H9 (cell line): ENCODE measurements around the gene ADA. TPM values are rescaled to one million over a fixed set of nuclear protein-coding genes. Genes with fewer than 3 reads are reported as not detected.

Experiments used
- DNase-seq: peaks from one replicate; pipeline ENCODE4 v3.0.0-alpha.2; 2017
- H2AFZ ChIP-seq: one replicate; pipeline ENCODE4 v1.6.1; 2013; ENCODE audit warnings: mild to moderate bottlenecking, low read length, control low read depth, moderate library complexity
- H2AK5ac ChIP-seq: 2 replicates; pipeline ENCODE4 v1.6.1; 2013; ENCODE audit warnings: low read length, control low read depth, mixed read lengths; ENCODE audit not compliant: insufficient read length
- H2BK120ac ChIP-seq: one replicate; pipeline ENCODE4 v1.6.1; 2013; ENCODE audit warnings: low read depth, mild to moderate bottlenecking, low read length, control low read depth, inconsistent platforms; ENCODE audit not compliant: poor library complexity, severe bottlenecking
- H2BK12ac ChIP-seq: 2 replicates; pipeline ENCODE4 v1.6.1; 2013; ENCODE audit warnings: low read length, control low read depth, mixed read lengths, low read depth; ENCODE audit not compliant: insufficient read length
- H2BK15ac ChIP-seq: 2 replicates; pipeline ENCODE4 v1.6.1; 2013; ENCODE audit warnings: low read depth, low read length, control low read depth
- H2BK20ac ChIP-seq: one replicate; pipeline ENCODE4 v1.6.1; 2013; ENCODE audit warnings: low read depth, mild to moderate bottlenecking, low read length, control low read depth, inconsistent platforms; ENCODE audit not compliant: poor library complexity, severe bottlenecking
- H2BK5ac ChIP-seq: 2 replicates; pipeline ENCODE4 v1.6.1; 2013; ENCODE audit warnings: low read length, control low read depth, mixed read lengths; ENCODE audit not compliant: insufficient read length
- H3K14ac ChIP-seq: 2 replicates; pipeline ENCODE4 v1.6.1; 2013; ENCODE audit warnings: low read length, control low read depth; ENCODE audit not compliant: insufficient read depth
- H3K18ac ChIP-seq: 2 replicates; pipeline ENCODE4 v1.6.1; 2013; ENCODE audit warnings: low read depth, mild to moderate bottlenecking, mixed read lengths, low read length, control low read depth; ENCODE audit not compliant: insufficient read length
- H3K23ac ChIP-seq: 2 replicates; pipeline ENCODE4 v1.6.1; 2013; ENCODE audit warnings: low read length, control low read depth, mixed read lengths, low read depth; ENCODE audit not compliant: insufficient read length
- H3K23me2 ChIP-seq: 2 replicates; pipeline ENCODE4 v1.6.1; 2013; ENCODE audit warnings: low read depth, mild to moderate bottlenecking, mixed read lengths, low read length, control low read depth; ENCODE audit not compliant: insufficient read length, poor library complexity, severe bottlenecking
- H3K27ac ChIP-seq: 2 replicates; pipeline ENCODE4 v1.5.1; 2013; ENCODE audit warnings: low read length, control low read depth, mixed read lengths, low read depth; ENCODE audit not compliant: insufficient read length
- H3K27me3 ChIP-seq: 2 replicates; pipeline ENCODE4 v1.6.1; 2013; ENCODE audit warnings: low read length, control low read depth, inconsistent platforms; ENCODE audit not compliant: insufficient read depth
- H3K4ac ChIP-seq: 2 replicates; pipeline ENCODE4 v1.6.1; 2013; ENCODE audit warnings: low read depth, mild to moderate bottlenecking, control low read depth, inconsistent platforms, low read length, moderate library complexity
- H3K4me1 ChIP-seq: 2 replicates; pipeline ENCODE4 v1.6.1; 2013; ENCODE audit warnings: low read length, control low read depth, inconsistent platforms; ENCODE audit not compliant: insufficient read depth
- H3K4me2 ChIP-seq: 2 replicates; pipeline ENCODE4 v1.6.1; 2013; ENCODE audit warnings: low read length, control low read depth, mixed read lengths; ENCODE audit not compliant: insufficient read length, insufficient read depth
- H3K56ac ChIP-seq: 2 replicates; pipeline ENCODE4 v1.6.1; 2013; ENCODE audit warnings: low read depth, mild to moderate bottlenecking, mixed read lengths, low read length, control low read depth; ENCODE audit not compliant: insufficient read length
- H3K79me1 ChIP-seq: 2 replicates; pipeline ENCODE4 v1.6.1; 2013; ENCODE audit warnings: low read depth, mild to moderate bottlenecking, moderate library complexity, low read length, control low read depth, inconsistent platforms; ENCODE audit not compliant: insufficient read depth, poor library complexity, severe bottlenecking
- H3K79me2 ChIP-seq: 2 replicates; pipeline ENCODE4 v1.6.1; 2013; ENCODE audit warnings: low read length, control low read depth, inconsistent platforms; ENCODE audit not compliant: insufficient read depth
- H3K9ac ChIP-seq: 2 replicates; pipeline ENCODE4 v1.6.1; 2013; ENCODE audit warnings: low read length, control low read depth, mixed read lengths; ENCODE audit not compliant: insufficient read length; ENCODE audit errors: extremely low read depth
- H3K9me3 ChIP-seq: one replicate; pipeline ENCODE4 v1.6.1; 2013; ENCODE audit warnings: low read depth, low read length, inconsistent platforms; ENCODE audit not compliant: control insufficient read depth
- H3T11ph ChIP-seq: one replicate; pipeline ENCODE4 v1.6.1; 2013; ENCODE audit warnings: mild to moderate bottlenecking, low read length, control low read depth, inconsistent platforms
- H4K20me1 ChIP-seq: one replicate; pipeline ENCODE4 v1.6.1; 2013; ENCODE audit not compliant: control insufficient read depth, insufficient read length, insufficient read depth
- H4K5ac ChIP-seq: 2 replicates; pipeline ENCODE4 v1.6.1; 2013; ENCODE audit warnings: low read depth, mild to moderate bottlenecking, mixed read lengths, low read length, control low read depth; ENCODE audit not compliant: insufficient read length
- H4K8ac ChIP-seq: replicated peaks from 2 replicates; pipeline ENCODE4 v1.6.1; 2013; ENCODE audit warnings: low read length, control low read depth, mixed read lengths, low read depth; ENCODE audit not compliant: insufficient read length
- H4K91ac ChIP-seq: 2 replicates; pipeline ENCODE4 v1.6.1; 2013; ENCODE audit warnings: low read depth, mild to moderate bottlenecking, moderate library complexity, mixed read lengths, low read length, control low read depth; ENCODE audit not compliant: insufficient read length
- H3K27ac Mint-ChIP-seq, 3 experiments: 2 replicates in 2 of 3; 3 replicates in 1 of 3; pipeline ENCODE4 v1.8.0; 2020 to 2021; ENCODE audit warnings: mixed read lengths in 3 of 3, mild to moderate bottlenecking in 1 of 3, moderate library complexity in 1 of 3
- H3K27me3 Mint-ChIP-seq: 2 replicates; pipeline ENCODE4 v1.8.0; 2021; ENCODE audit warnings: low read depth, mild to moderate bottlenecking, moderate library complexity, mixed read lengths
- H3K36me3 Mint-ChIP-seq, 3 experiments: 2 replicates in 2 of 3; 3 replicates in 1 of 3; pipeline ENCODE4 v1.8.0; 2020 to 2021; ENCODE audit warnings: low read depth in 3 of 3, mixed read lengths in 3 of 3; ENCODE audit not compliant: insufficient read depth in 1 of 3
- H3K4me1 Mint-ChIP-seq, 2 experiments: 2 replicates each; pipeline ENCODE4 v1.8.0; 2020; ENCODE audit warnings: mixed read lengths in 2 of 2
- H3K4me3 Mint-ChIP-seq, 2 experiments: 2 replicates in 1 of 2; 3 replicates in 1 of 2; pipeline ENCODE4 v1.8.0; 2020 to 2021; ENCODE audit warnings: mild to moderate bottlenecking in 2 of 2, mixed read lengths in 2 of 2, moderate library complexity in 1 of 2
- H3K9me3 Mint-ChIP-seq, 2 experiments: 2 replicates in 1 of 2; 3 replicates in 1 of 2; pipeline ENCODE4 v1.8.0; 2020; ENCODE audit warnings: mild to moderate bottlenecking in 2 of 2, mixed read lengths in 2 of 2, moderate library complexity in 1 of 2
- WGBS: extraction: QIAGEN DNeasy Blood & Tissue Kit; methylation state at CpG from one replicate; pipeline ENCODE4 v1.1.7; 2013; ENCODE audit warnings: missing lambda C conversion rate, low lambda C conversion rate, mixed read lengths; ENCODE audit not compliant: insufficient read length; ENCODE audit errors: extremely low coverage; 5-methylcytosine and 5-hydroxymethylcytosine counted together
- total RNA-seq: library from RNA; stranded (reverse); gene quantifications from 2 replicates; pipeline ENCODE4 v1.2.1, GENCODE V29; 2021
- TF ChIP-seq, protein P1 (sequence below): fragments of 200-600 bp; sonication (generic); conservative IDR thresholded peaks from 3 replicates; pipeline ENCODE4 v1.8.0; 2021; ENCODE audit warnings: antibody characterized with exemption, mild to moderate bottlenecking

ADA gene
- total RNA-seq, 1 experiment from 2014 or later = 22.0 TPM

DNA sequence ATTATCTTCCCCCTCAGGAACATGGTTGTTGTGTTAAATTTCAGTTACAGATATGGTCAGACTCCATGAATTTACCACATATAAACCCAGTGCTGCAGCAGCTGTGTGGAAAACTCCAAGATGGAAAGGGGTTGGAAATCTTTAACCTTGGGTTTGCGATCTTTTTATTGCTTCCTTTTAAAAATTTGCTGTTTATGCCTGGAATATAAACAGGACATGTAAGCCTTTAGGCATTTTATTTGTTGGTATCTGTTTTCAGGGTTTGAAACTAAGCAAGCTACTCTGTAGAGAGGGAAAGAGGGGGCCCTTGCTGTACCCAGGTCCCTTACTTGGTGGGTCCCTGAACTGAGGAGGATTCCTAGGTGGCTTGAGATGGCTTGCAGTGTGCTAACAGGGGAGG is 68.3 kb downstream of the ADA start:
- no peak overlapping the region for H3K4me3 Mint-ChIP-seq
- WGBS = no CpG with 5 or more reads among the region's 1 CpG
- Histone ChIP-seq H2BK5ac (no peak overlapping the region), H3K27me3 (no peaks in the 10 kb centered on the region), H2BK120ac (no peak overlapping the region), H3K27ac (no peak overlapping the region), H3K9ac (no peak overlapping the region), H3K79me2 (no peaks in the 10 kb centered on the region), H2AFZ (no peak overlapping the region), H4K20me1 (no peaks in the 10 kb centered on the region), H2BK12ac (no peak overlapping the region), H3T11ph (no peak overlapping the region), H3K4ac (no peak overlapping the region), H3K79me1 (no peaks in the 10 kb centered on the region), H2BK20ac (no peak overlapping the region), H3K4me1 (peaks cover 15% of the 10 kb centered on the region; the same call in 1 of the 2 replicates), H2AK5ac (no peak overlapping the region), H4K5ac (no peak overlapping the region), H4K8ac (no peak overlapping the region), H3K18ac (no peak overlapping the region), H3K56ac (no peak overlapping the region), H3K23me2 (no peaks in the 10 kb centered on the region), H3K14ac (no peak overlapping the region), H2BK15ac (no peak overlapping the region), H3K9me3 (no peaks in the 10 kb centered on the region), H3K23ac (no peak overlapping the region), H3K4me2 (no peak overlapping the region), H4K91ac (no peak overlapping the region)
- TF ChIP-seq, protein P1, sequence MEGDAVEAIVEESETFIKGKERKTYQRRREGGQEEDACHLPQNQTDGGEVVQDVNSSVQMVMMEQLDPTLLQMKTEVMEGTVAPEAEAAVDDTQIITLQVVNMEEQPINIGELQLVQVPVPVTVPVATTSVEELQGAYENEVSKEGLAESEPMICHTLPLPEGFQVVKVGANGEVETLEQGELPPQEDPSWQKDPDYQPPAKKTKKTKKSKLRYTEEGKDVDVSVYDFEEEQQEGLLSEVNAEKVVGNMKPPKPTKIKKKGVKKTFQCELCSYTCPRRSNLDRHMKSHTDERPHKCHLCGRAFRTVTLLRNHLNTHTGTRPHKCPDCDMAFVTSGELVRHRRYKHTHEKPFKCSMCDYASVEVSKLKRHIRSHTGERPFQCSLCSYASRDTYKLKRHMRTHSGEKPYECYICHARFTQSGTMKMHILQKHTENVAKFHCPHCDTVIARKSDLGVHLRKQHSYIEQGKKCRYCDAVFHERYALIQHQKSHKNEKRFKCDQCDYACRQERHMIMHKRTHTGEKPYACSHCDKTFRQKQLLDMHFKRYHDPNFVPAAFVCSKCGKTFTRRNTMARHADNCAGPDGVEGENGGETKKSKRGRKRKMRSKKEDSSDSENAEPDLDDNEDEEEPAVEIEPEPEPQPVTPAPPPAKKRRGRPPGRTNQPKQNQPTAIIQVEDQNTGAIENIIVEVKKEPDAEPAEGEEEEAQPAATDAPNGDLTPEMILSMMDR = no peak
- no peak for DNase-seq
- H3K9me3 Mint-ChIP-seq = no peaks in the 10 kb centered on the region
- no peaks in the 10 kb centered on the region for H3K27me3 Mint-ChIP-seq
- peaks cover 37 to 42% of the 10 kb centered on the region in 2 experiments for H3K4me1 Mint-ChIP-seq
- peaks cover 0 to 4% (median 2%) of the 10 kb centered on the region in 3 experiments; a peak in 2 of 7 replicates for H3K36me3 Mint-ChIP-seq
- no peak overlapping the region for H3K27ac Mint-ChIP-seq
